ENCODE measurements around the gene NUTM2F. TPM values are rescaled to one million over a fixed set of nuclear protein-coding genes. Genes with fewer than 3 reads are reported as not detected.
"Not testable (repeated sequence)": the region's sequence is repeated elsewhere in the genome, so short reads cannot be mapped to it uniquely, and the experiment has no call there.

NUTM2F gene, protein sequence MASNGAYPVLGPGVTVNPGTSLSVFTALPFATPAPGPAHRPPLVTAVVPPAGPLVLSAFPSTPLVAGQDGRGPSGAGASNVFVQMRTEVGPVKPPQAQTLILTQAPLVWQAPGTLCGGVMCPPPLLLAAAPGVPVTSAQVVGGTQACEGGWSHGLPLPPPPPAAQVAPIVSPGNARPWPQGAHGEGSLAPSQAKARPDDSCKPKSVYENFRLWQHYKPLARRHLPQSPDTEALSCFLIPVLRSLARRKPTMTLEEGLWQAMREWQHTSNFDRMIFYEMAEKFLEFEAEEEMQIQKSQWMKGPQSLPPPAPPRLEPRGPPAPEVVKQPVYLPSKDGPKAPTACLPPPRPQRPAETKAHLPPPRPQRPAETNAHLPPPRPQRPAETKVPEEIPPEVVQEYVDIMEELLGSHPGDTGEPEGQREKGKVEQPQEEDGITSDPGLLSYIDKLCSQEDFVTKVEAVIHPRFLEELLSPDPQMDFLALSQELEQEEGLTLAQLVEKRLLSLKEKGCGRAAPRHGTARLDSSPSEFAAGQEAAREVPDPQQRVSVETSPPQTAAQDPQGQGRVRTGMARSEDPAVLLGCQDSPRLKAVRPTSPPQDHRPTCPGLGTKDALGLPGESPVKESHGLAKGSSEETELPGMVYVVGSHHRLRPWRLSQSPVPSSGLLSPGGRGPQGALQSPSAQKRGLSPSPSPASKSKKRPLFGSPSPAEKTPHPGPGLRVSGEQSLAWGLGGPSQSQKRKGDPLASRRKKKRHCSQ
- total RNA-seq: not detected

DNA sequence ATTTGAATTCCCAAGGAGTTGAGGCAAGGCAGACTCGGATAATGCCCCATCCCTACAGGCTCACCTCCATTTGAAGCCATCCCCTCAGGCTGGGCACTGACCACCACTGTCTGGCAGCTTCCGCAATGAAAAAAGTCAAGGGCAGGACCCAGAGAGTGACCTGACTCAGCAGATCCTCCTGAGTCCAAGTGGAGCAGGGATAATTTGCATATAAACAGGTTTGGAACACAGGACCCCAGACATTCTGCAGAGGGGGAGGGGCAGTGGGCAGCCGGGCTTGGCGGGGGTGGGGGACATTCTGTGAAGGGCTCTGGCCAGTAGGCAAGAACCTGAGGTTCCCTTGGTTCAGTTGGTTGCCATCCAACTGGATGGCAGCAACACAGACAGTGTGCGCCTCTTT, at the start of gene NUTM2F:
TSS of gene NUTM2F (minus strand) at position 101 of the 400 bp plus-strand sequence. CDS start at position 80, 21 bp downstream.
- H3K36me3 Mint-ChIP-seq; ATAC-seq; H3K27ac Mint-ChIP-seq; H3K4me3 Mint-ChIP-seq; DNase-seq; CTCF ChIA-PET; H3K4me1 Mint-ChIP-seq; H3K9me3 Mint-ChIP-seq (ENCODE audit: low read depth); H3K27me3 Mint-ChIP-seq: not testable (repeated sequence)

- Mint-ChIP-seq H3K27ac (peak overlapping the region; percentile 92), H3K4me1 (peaks cover 11% of the 10 kb centered on the region), H3K4me3 (peak overlapping the region; percentile 86)
- H3K36me3 Mint-ChIP-seq; CTCF ChIA-PET; H3K9me3 Mint-ChIP-seq (ENCODE audit: low read depth); H3K27me3 Mint-ChIP-seq: not testable (repeated sequence)
- DNase-seq: peak; percentile 42
- ATAC-seq: peak; percentile 55
Observed at GRCh38 chr9:94375197-94375596, 46.8 kb upstream of the NUTM2F start.

DNA sequence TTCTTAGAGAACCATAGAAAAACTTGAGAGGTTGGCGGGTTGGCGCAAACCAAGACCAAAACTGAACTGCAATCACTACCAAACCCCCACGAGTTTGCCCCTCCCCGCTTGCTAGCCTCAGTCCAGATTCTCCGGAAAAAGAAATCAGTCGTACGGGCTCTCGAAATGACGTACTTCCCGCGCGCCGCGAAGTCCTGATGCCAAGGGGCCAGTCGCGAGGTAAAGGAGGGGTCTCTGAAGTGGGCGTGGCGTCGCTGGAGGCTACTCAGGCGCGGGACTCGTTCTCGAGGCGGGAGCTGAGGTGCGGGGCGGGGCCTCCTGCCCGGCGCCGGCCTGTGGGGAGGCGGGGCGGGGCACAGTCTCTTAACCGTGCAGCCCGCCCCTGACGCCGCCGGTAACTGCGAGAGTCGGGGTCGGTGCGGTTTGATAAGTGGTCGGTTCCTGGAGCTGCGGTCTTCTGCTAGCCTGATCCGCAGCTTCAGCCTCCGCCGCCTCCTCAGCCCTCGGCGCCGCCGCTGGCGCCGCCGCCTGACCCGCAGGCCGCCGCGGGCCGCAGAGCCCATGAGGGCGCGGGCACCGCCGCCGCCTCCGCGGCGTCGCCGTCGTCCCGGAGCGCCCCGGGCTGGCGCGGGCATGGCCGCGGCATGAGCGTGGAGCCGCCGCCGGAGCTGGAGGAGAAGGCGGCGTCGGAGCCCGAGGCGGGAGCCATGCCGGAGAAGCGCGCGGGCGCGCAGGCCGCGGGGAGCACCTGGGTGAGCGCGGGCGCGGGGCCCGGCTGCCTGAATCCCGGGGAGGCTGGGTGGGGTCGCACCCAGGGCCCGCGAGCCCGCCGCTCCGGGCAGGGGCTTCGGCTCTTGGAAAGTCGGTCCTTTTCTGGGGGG, 46.0 kb upstream of the NUTM2F start:
- peaks cover 11% of the 10 kb centered on the region for H3K4me1 Mint-ChIP-seq
- H3K36me3 Mint-ChIP-seq; CTCF ChIA-PET; H3K27me3 Mint-ChIP-seq; H3K9me3 Mint-ChIP-seq (ENCODE audit: low read depth): not testable (repeated sequence)
- DNase-seq (peak; percentile 93), ATAC-seq (peak; percentile 96)
- peak overlapping the region; percentile 86 for H3K4me3 Mint-ChIP-seq
- peak overlapping the region; percentile 92 for H3K27ac Mint-ChIP-seq

DNA sequence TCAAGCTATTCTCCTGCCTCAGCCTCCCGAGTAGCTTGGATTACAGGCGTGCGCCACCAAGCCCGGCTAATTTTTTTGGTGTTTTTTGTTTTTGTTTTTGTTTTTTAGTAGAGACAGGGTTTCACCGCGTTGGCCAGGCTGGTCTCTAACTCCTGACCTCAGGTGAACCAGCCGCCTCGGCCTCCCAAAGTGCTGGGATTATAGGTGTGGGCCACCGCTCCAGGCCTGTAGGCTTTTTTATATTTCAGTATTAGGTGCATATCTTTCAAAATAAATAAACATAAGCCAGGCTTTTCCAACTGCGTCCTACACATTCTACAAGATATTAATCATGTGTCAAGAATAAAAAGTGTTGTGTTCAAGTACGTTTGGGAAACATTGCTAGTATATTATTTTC, 45.3 kb upstream of the NUTM2F start:
- Mint-ChIP-seq H3K4me3 (peak overlapping the region; percentile 70), H3K4me1 (peaks cover 11% of the 10 kb centered on the region), H3K27ac (peak overlapping the region; percentile 77)
- H3K27me3 Mint-ChIP-seq; H3K36me3 Mint-ChIP-seq; DNase-seq; ATAC-seq; CTCF ChIA-PET; H3K9me3 Mint-ChIP-seq (ENCODE audit: low read depth): not testable (repeated sequence)

GRCh38 chr9:94370266-94370665, 41.8 kb upstream of the NUTM2F start:
- H3K27me3 Mint-ChIP-seq; ATAC-seq; H3K4me3 Mint-ChIP-seq; H3K9me3 Mint-ChIP-seq (ENCODE audit: low read depth); H3K36me3 Mint-ChIP-seq; H3K4me1 Mint-ChIP-seq; DNase-seq; H3K27ac Mint-ChIP-seq; CTCF ChIA-PET: not testable (repeated sequence)

DNA sequence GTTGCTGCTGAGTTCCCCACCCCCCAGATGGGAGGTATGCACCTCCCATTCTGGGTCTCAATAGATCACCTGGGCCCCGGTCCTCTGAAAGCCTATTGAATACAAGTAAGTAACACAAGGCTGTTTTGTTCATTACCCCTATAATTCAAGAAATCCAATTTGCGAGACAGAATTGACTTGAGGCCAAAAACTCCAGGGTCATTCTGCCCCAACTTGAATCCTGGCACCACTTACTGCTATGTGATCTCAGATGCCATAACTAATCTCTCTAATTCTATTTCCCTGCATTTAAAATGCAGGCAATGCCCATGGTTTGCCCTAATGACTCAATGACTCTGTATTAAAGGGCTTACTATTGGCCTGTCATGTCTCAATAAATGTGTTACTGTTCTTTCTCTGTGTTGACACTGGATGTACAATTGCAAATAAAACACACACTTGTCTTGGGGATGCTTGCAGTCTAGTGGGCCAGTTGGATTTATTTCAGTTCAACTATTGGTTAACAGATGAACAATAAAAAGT, 35.7 kb upstream of the NUTM2F start:
- CTCF ChIA-PET: not testable (repeated sequence)

GRCh38 chr9:94357158-94357557, 28.7 kb upstream of the NUTM2F start:
- DNase-seq; H3K9me3 Mint-ChIP-seq (ENCODE audit: low read depth); ATAC-seq; CTCF ChIA-PET; H3K36me3 Mint-ChIP-seq; H3K27me3 Mint-ChIP-seq; H3K27ac Mint-ChIP-seq; H3K4me3 Mint-ChIP-seq; H3K4me1 Mint-ChIP-seq: not testable (repeated sequence)

More for the DNA sequence above, 35.7 kb upstream of the NUTM2F start:
- not testable (repeated sequence) for H3K36me3 Mint-ChIP-seq; DNase-seq; H3K4me1 Mint-ChIP-seq; ATAC-seq; H3K27ac Mint-ChIP-seq; H3K9me3 Mint-ChIP-seq (ENCODE audit: low read depth); H3K27me3 Mint-ChIP-seq; H3K4me3 Mint-ChIP-seq

- H3K4me3 Mint-ChIP-seq; H3K36me3 Mint-ChIP-seq; H3K9me3 Mint-ChIP-seq (ENCODE audit: low read depth); CTCF ChIA-PET; H3K27me3 Mint-ChIP-seq; ATAC-seq; DNase-seq; H3K4me1 Mint-ChIP-seq; H3K27ac Mint-ChIP-seq: not testable (repeated sequence)
Observed at GRCh38 chr9:94351901-94352723, 23.7 kb upstream of the NUTM2F start.

- H3K27me3 Mint-ChIP-seq; H3K4me1 Mint-ChIP-seq; CTCF ChIA-PET; H3K27ac Mint-ChIP-seq; DNase-seq; H3K4me3 Mint-ChIP-seq; H3K9me3 Mint-ChIP-seq (ENCODE audit: low read depth); H3K36me3 Mint-ChIP-seq; ATAC-seq: not testable (repeated sequence)
Observed at GRCh38 chr9:94348754-94349153, 20.3 kb upstream of the NUTM2F start.

DNA sequence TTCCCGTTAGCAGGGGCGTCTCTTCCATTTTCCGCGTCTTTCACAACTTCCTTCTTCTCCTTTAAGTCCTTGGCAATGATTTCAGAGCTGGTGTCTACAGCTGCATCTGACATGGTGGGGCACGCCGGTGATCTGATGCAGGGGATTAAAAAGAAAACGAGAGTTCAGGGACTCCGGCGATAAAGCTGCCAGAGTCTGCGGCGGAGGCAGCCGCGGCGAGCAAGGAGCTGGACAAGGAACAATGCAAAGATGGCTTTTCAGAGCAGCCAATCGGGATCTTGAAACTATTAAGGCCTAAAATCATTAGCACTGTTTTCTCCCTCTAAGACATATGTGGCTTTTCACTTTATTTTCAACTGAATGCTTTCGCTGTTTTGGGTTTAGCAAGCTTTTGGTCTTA, 19.0 kb upstream of the NUTM2F start:
- CTCF ChIA-PET; DNase-seq; H3K9me3 Mint-ChIP-seq (ENCODE audit: low read depth); ATAC-seq; H3K4me3 Mint-ChIP-seq; H3K27me3 Mint-ChIP-seq; H3K27ac Mint-ChIP-seq; H3K36me3 Mint-ChIP-seq; H3K4me1 Mint-ChIP-seq: not testable (repeated sequence)

DNA sequence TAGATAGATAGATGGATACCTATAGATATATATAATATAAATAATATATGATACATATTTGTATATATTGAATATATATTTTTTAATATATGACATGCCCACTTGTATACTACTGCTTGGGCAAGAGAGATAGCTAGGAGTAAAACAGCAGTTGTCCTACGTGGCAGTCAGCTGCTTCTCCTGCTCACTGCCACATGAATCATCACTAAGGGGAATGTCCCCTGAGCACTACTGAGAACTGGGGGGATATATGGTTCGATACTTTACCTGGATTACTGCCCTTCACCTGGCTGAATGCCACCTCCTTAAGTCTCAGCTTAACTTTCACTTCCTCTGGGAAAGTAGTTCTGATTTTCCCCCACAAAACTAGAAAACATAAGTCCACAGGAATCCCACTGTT, 13.3 kb upstream of the NUTM2F start:
- H3K27me3 Mint-ChIP-seq; H3K27ac Mint-ChIP-seq; CTCF ChIA-PET; H3K36me3 Mint-ChIP-seq; ATAC-seq; H3K4me1 Mint-ChIP-seq; H3K9me3 Mint-ChIP-seq (ENCODE audit: low read depth); H3K4me3 Mint-ChIP-seq; DNase-seq: not testable (repeated sequence)

DNA sequence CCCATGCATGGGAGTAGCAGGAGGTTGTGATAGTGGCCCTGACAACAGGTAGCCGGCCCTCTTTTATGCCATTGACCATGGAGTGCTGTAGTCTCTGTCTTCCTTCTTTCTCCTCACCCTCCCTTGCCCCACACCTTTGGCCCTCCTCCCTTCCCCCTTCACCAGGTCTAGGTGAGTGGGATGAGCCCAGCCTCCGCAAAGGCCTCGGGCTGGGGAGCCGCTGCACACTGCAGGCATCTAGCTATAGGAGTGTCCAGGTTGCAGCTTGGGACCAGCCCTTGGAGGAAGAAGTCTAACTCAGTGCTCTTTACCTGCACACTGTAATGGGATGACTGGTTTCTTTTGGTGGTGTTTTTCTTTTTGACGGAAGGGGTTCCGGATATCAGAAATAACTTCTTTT, 12.3 kb upstream of the NUTM2F start:
- H3K27ac Mint-ChIP-seq; CTCF ChIA-PET; H3K27me3 Mint-ChIP-seq; H3K4me3 Mint-ChIP-seq; DNase-seq; H3K4me1 Mint-ChIP-seq; H3K36me3 Mint-ChIP-seq; ATAC-seq; H3K9me3 Mint-ChIP-seq (ENCODE audit: low read depth): not testable (repeated sequence)

GRCh38 chr9:94339657-94340056, 11.2 kb upstream of the NUTM2F start:
- DNase-seq; H3K36me3 Mint-ChIP-seq; H3K27ac Mint-ChIP-seq; H3K4me3 Mint-ChIP-seq; H3K4me1 Mint-ChIP-seq; CTCF ChIA-PET; H3K9me3 Mint-ChIP-seq (ENCODE audit: low read depth); H3K27me3 Mint-ChIP-seq; ATAC-seq: not testable (repeated sequence)

Measured in activated CD8-positive, alpha-beta memory T cell treated with anti-CD3 and anti-CD28 coated beads, Interleukin-2, amount 10 ng/mL, durations not matched to agents 7 days and 5 days (primary cell).